AG09309 (cell line): ENCODE results near the gene KPNB1.
A peak's percentile ranks its signal among the peaks of the same experiment; 100 is the strongest.

Experiments used
- DNase-seq: peaks from one replicate; pipeline ENCODE4 v3.0.0-alpha.2; 2010; ENCODE audit warnings: low read depth
- H3K4me3 ChIP-seq: 2 replicates; pipeline ENCODE4 v1.5.1; 2011; ENCODE audit warnings: mild to moderate bottlenecking, low read depth, low read length, moderate library complexity; ENCODE audit not compliant: control insufficient read depth
- CTCF ChIP-seq: IDR thresholded peaks from 2 replicates; pipeline ENCODE4 v1.5.1; 2011; ENCODE audit warnings: mild to moderate bottlenecking, low read depth, low read length, inconsistent platforms; ENCODE audit not compliant: insufficient read depth, control insufficient read depth; ENCODE audit errors: missing control alignments

KPNB1 gene

GRCh38 chr17:47615766-47616424, 33.8 kb upstream of the KPNB1 start:
- peak; percentile 47 for TF ChIP-seq CTCF
- DNase-seq, result peak; percentile 7
- no peak overlapping the region for H3K4me3 ChIP-seq

GRCh38 chr17:47618410-47618809, 31.3 kb upstream of the KPNB1 start:
- H3K4me3 ChIP-seq, result no peak overlapping the region
- no peak for DNase-seq
- TF ChIP-seq CTCF, result peak; percentile 35

GRCh38 chr17:47620503-47621245, 29.0 kb upstream of the KPNB1 start:
- H3K4me3 ChIP-seq, result no peak overlapping the region
- no peak for DNase-seq
- TF ChIP-seq CTCF, result no peak

- H3K4me3 ChIP-seq, result no peak overlapping the region
- DNase-seq, result peak; percentile 69
- TF ChIP-seq CTCF, result peak; percentile 2
These were observed 28.2 kb upstream of the KPNB1 start for GRCh38 chr17:47621293-47622179.

GRCh38 chr17:47622180-47622549, 27.6 kb upstream of the KPNB1 start:
- no peak for DNase-seq
- H3K4me3 ChIP-seq, result no peak overlapping the region
- TF ChIP-seq CTCF, result no peak

GRCh38 chr17:47624727-47625068, 25.0 kb upstream of the KPNB1 start:
- TF ChIP-seq CTCF, result no peak
- no peak overlapping the region for H3K4me3 ChIP-seq
- no peak for DNase-seq
